WTC11 (cell line): Measurements from ENCODE around the gene VWA3B. TPM values are rescaled to one million over a fixed set of nuclear protein-coding genes. Genes with fewer than 3 reads are reported as not detected.

ENCODE experiments used
- ATAC-seq: fragments of 200-7000 bp; cut with Tn5 transposase; 2 replicates; pipeline ENCODE4 v1.10.0; 2021; ENCODE audit warnings: mild to moderate bottlenecking, moderate library complexity
- CTCF ChIA-PET: fragments of 300-600 bp; sonication (Branson Sonifier 250); formaldehyde crosslinking; loops from one replicate; lab custom pipeline; 2021; ENCODE audit warnings: antibody characterized with exemption; lab: Charles Lee
- POLR2A ChIA-PET: fragments of 350-600 bp; sonication (Branson Sonifier 250); formaldehyde crosslinking; loops from one replicate; lab custom pipeline; 2021; ENCODE audit warnings: antibody characterized with exemption; lab: Charles Lee
- DNase-seq: peaks from one replicate; pipeline ENCODE4 v3.0.0; 2021; ENCODE audit warnings: low spot score
- H3K27ac Mint-ChIP-seq: 2 replicates; pipeline ENCODE4 v1.8.0; 2021; ENCODE audit warnings: mixed read lengths
- H3K27me3 Mint-ChIP-seq: 2 replicates; pipeline ENCODE4 v1.8.0; 2021; ENCODE audit warnings: low read depth, mild to moderate bottlenecking, moderate library complexity, mixed read lengths
- H3K36me3 Mint-ChIP-seq: 2 replicates; pipeline ENCODE4 v1.8.0; 2021; ENCODE audit warnings: mixed read lengths
- H3K4me1 Mint-ChIP-seq: 2 replicates; pipeline ENCODE4 v1.8.0; 2022; ENCODE audit warnings: mixed read lengths
- H3K4me3 Mint-ChIP-seq: 2 replicates; pipeline ENCODE4 v1.8.0; 2021; ENCODE audit warnings: mild to moderate bottlenecking, moderate library complexity, mixed read lengths
- H3K9me3 Mint-ChIP-seq: 2 replicates; pipeline ENCODE4 v1.8.0; 2021; ENCODE audit warnings: mixed read lengths
- AR ChIP-seq: fragments of 250-450 bp; sonication (Bioruptor Pico); IDR thresholded peaks from 2 replicates; pipeline ENCODE4 v1.9.0; 2021; ENCODE audit warnings: mild to moderate bottlenecking
- ATF1 ChIP-seq: sonication (generic); formaldehyde crosslinking; IDR thresholded peaks from 2 replicates; pipeline ENCODE4 v1.8.1; 2023; ENCODE audit warnings: mild to moderate bottlenecking, moderate library complexity, missing genetic modification reagents
- CREB1 ChIP-seq: sonication (generic); formaldehyde crosslinking; IDR thresholded peaks from 2 replicates; pipeline ENCODE4 v1.8.0; 2023; ENCODE audit warnings: mild to moderate bottlenecking, missing genetic modification reagents
- ETV6 ChIP-seq: sonication (generic); formaldehyde crosslinking; IDR thresholded peaks from 2 replicates; pipeline ENCODE4 v1.8.1; 2022; ENCODE audit warnings: mild to moderate bottlenecking, missing genetic modification reagents
- FOXK1 ChIP-seq: sonication (generic); formaldehyde crosslinking; IDR thresholded peaks from 2 replicates; pipeline ENCODE4 v1.8.0; 2022; ENCODE audit warnings: mild to moderate bottlenecking, moderate library complexity, missing genetic modification reagents
- IRF2 ChIP-seq: sonication (generic); formaldehyde crosslinking; IDR thresholded peaks from 2 replicates; pipeline ENCODE4 v1.8.0; 2022; ENCODE audit warnings: low read depth, missing genetic modification reagents, borderline replicate concordance
- MAX ChIP-seq: sonication (generic); formaldehyde crosslinking; IDR thresholded peaks from 2 replicates; pipeline ENCODE4 v1.8.0; 2022; ENCODE audit warnings: mild to moderate bottlenecking, missing genetic modification reagents
- NFATC4 ChIP-seq: fragments of 250-450 bp; sonication (Bioruptor Pico); IDR thresholded peaks from 2 replicates; pipeline ENCODE4 v1.9.0; 2021; ENCODE audit warnings: mild to moderate bottlenecking
- NFE2L1 ChIP-seq: sonication (generic); formaldehyde crosslinking; IDR thresholded peaks from 2 replicates; pipeline ENCODE4 v1.8.1; 2023; ENCODE audit warnings: missing genetic modification reagents
- NR2C2 ChIP-seq: sonication (generic); formaldehyde crosslinking; IDR thresholded peaks from 2 replicates; pipeline ENCODE4 v1.8.0; 2022; ENCODE audit warnings: mild to moderate bottlenecking, missing genetic modification reagents
- PREB ChIP-seq: sonication (generic); formaldehyde crosslinking; IDR thresholded peaks from 2 replicates; pipeline ENCODE4 v1.8.1; 2022; ENCODE audit warnings: mild to moderate bottlenecking, missing genetic modification reagents, moderate library complexity, borderline replicate concordance
- SMAD3 ChIP-seq: sonication (generic); formaldehyde crosslinking; IDR thresholded peaks from 2 replicates; pipeline ENCODE4 v1.8.0; 2022; ENCODE audit warnings: missing genetic modification reagents, mild to moderate bottlenecking, borderline replicate concordance
- SP1 ChIP-seq: sonication (generic); formaldehyde crosslinking; conservative IDR thresholded peaks from 2 replicates; pipeline ENCODE4 v1.8.1; 2022; ENCODE audit warnings: missing genetic modification reagents
- STAT6 ChIP-seq: sonication (generic); formaldehyde crosslinking; conservative IDR thresholded peaks from 2 replicates; pipeline ENCODE4 v1.8.1; 2023; ENCODE audit warnings: mild to moderate bottlenecking, low read depth, missing genetic modification reagents, moderate library complexity
- TCF7 ChIP-seq: sonication (generic); formaldehyde crosslinking; IDR thresholded peaks from 2 replicates; pipeline ENCODE4 v1.8.0; 2022; ENCODE audit warnings: mild to moderate bottlenecking, low read depth, missing genetic modification reagents, moderate library complexity
- TEAD4 ChIP-seq: sonication (generic); formaldehyde crosslinking; IDR thresholded peaks from 2 replicates; pipeline ENCODE4 v1.8.0; 2022; ENCODE audit warnings: mild to moderate bottlenecking, missing genetic modification reagents
- TP53 ChIP-seq: sonication (generic); formaldehyde crosslinking; IDR thresholded peaks from 2 replicates; pipeline ENCODE4 v1.8.1; 2023; ENCODE audit warnings: mild to moderate bottlenecking, missing genetic modification reagents
- USF2 ChIP-seq: sonication (generic); formaldehyde crosslinking; IDR thresholded peaks from 2 replicates; pipeline ENCODE4 v1.8.1; 2023; ENCODE audit warnings: mild to moderate bottlenecking, missing genetic modification reagents, moderate library complexity
- ZNF138 ChIP-seq: sonication (generic); formaldehyde crosslinking; conservative IDR thresholded peaks from 2 replicates; pipeline ENCODE4 v1.8.1; 2022; ENCODE audit warnings: mild to moderate bottlenecking, moderate library complexity, missing genetic modification reagents
- ZNF317 ChIP-seq: sonication (generic); formaldehyde crosslinking; IDR thresholded peaks from 2 replicates; pipeline ENCODE4 v1.8.1; 2023; ENCODE audit warnings: low read depth, mild to moderate bottlenecking, moderate library complexity, missing genetic modification reagents, borderline replicate concordance
- ZNF416 ChIP-seq: fragments of 250-450 bp; sonication (Bioruptor Pico); IDR thresholded peaks from 2 replicates; pipeline ENCODE4 v1.9.0; 2021; ENCODE audit warnings: mild to moderate bottlenecking, inconsistent platforms
- ZNF423 ChIP-seq: fragments of 250-450 bp; sonication (Bioruptor Pico); IDR thresholded peaks from 2 replicates; pipeline ENCODE4 v2.1.2; 2022; ENCODE audit warnings: mild to moderate bottlenecking, moderate library complexity
- ZNF532 ChIP-seq: fragments of 250-450 bp; sonication (Bioruptor Pico); IDR thresholded peaks from 2 replicates; pipeline ENCODE4 v1.9.0; 2021; ENCODE audit warnings: mild to moderate bottlenecking, borderline replicate concordance
- total RNA-seq: library from RNA; stranded (reverse); gene quantifications from 3 replicates; pipeline ENCODE4 v1.2.3, GENCODE V29; 2021

Gene VWA3B
- total RNA-seq, 1 experiment from 2014 or later = not detected

GRCh38 chr2:98348066-98348561, 261.1 kb downstream of the VWA3B start:
- DNase-seq (peak; percentile 67), ATAC-seq (peak; percentile 72)
- Mint-ChIP-seq H3K9me3 (peaks cover 19% of the 10 kb centered on the region), H3K27me3 (peaks cover 86% of the 10 kb centered on the region), H3K4me1 (peaks cover 21% of the 10 kb centered on the region), H3K27ac (no peak overlapping the region), H3K36me3 (peaks cover 11% of the 10 kb centered on the region), H3K4me3 (peak overlapping the region; percentile 72)
- TF ChIP-seq FOXK1 (CRISPR knock-in tag) (no peak), ETV6 (CRISPR knock-in tag) (no peak), SP1 (CRISPR knock-in tag) (0 out of 2 replicates have a peak, but pooled peaks have one; percentile 17)
- ChIA-PET POLR2A (interaction anchor here (1.4 kb wide), 1 partner anchor 13 kb away, joined by 4 read pairs; no protein-coding TSS in a partner anchor), CTCF (interaction anchor here (1.0 kb wide), 1 partner anchor 37 kb away, joined by 3 read pairs; no protein-coding TSS in a partner anchor)

- POLR2A ChIA-PET = no interaction called here
- TF ChIP-seq PREB (CRISPR knock-in tag) = no peak
- TF ChIP-seq ATF1 = no peak
- TF ChIP-seq ZNF532 (CRISPR knock-in tag) = no peak
- no peak for TF ChIP-seq MAX
- no peak for TF ChIP-seq AR (CRISPR knock-in tag)
- TF ChIP-seq ZNF416 (CRISPR knock-in tag) = no peak
- TF ChIP-seq SMAD3 (CRISPR knock-in tag) = no peak
- no peak for TF ChIP-seq NFATC4 (CRISPR knock-in tag)
- no peak for TF ChIP-seq ZNF138 (CRISPR knock-in tag)
- TF ChIP-seq ZNF317 (CRISPR knock-in tag) = no peak
- TF ChIP-seq ZNF423 (CRISPR knock-in tag) = no peak
- no peak for TF ChIP-seq TCF7 (CRISPR knock-in tag)
- TF ChIP-seq CREB1 (CRISPR knock-in tag) = no peak
- no peak for TF ChIP-seq TEAD4 (CRISPR knock-in tag)
- TF ChIP-seq IRF2 (CRISPR knock-in tag) = no peak
- TF ChIP-seq STAT6 (CRISPR knock-in tag) = no peak
- no peak for TF ChIP-seq NFE2L1 (CRISPR knock-in tag)
- no peak for TF ChIP-seq TP53 (CRISPR knock-in tag)
- TF ChIP-seq NR2C2 (CRISPR knock-in tag) = no peak
- TF ChIP-seq USF2 (CRISPR knock-in tag) = no peak
- TF ChIP-seq, all 79 proteins: peak for 0
- peaks cover 27% of the 10 kb centered on the region for H3K9me3 Mint-ChIP-seq
- peaks cover 63% of the 10 kb centered on the region for H3K27me3 Mint-ChIP-seq
- H3K4me1 Mint-ChIP-seq = peaks cover 21% of the 10 kb centered on the region
- ATAC-seq (no peak), DNase-seq (no peak)
- no peak overlapping the region for H3K27ac Mint-ChIP-seq
- H3K36me3 Mint-ChIP-seq = peaks cover 11% of the 10 kb centered on the region
- H3K4me3 Mint-ChIP-seq = no peak overlapping the region
- CTCF ChIA-PET = interaction anchor here (0.5 kb wide), 1 partner anchor 24 kb away, joined by 3 read pairs; no protein-coding TSS in a partner anchor
These were observed 263.4 kb downstream of the VWA3B start for GRCh38 chr2:98350411-98350810.
